HL-60/S4 treated with phorbol 12-myristate 13-acetate at 8.2 ng/mL for 4 days and 3 days (cell line): ENCODE measurements around the gene SPSB2.

ENCODE experiments used
- in situ Hi-C: fragments of 300-500 bp; cut with MboI; formaldehyde crosslinking; loops from 2 replicates; pipeline ENCODE4 v1.15.0; 2022; ENCODE audit warnings: low sequenced_read_pairs

The SPSB2 gene

DNA sequence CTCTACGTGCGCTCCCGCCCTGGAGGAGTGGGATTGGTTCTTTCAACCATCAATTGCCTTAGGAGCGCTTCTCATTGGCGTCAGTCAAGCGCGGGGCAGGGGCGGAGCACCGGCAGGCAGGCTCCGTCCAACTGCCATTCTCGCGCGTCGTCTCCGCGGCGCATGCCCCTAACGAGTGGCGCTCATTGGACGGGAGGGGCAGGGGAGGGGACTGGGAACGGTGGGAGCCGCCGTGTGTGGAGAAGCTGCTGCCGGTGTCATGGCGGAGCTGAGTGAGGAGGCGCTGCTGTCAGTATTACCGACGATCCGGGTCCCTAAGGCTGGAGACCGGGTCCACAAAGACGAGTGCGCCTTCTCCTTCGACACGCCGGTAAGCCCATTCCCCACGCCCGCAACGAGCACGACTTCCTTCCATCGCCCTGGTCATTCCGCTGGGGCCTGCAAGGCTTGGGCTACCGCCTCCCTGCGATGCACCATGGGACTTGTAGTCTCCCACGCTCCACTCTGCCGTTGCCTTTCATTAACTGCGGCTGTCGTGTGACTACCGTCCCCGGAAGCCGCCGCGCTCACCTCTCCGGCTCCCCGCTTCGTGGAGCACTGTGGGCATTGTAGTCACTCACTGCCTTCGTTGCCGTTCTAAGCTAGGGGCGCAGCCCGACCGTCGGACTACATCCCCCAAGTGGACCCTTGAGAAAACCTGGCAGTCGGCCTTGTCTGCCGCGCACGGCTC is 21.0 kb downstream of the SPSB2 start, which contains the start of gene USP5:
Gene USP5 (plus strand): TSS at position 230 of the 730 bp plus-strand sequence. CDS start 30 bp downstream, at position 260.
- in situ Hi-C loops, result no loop called here

DNA sequence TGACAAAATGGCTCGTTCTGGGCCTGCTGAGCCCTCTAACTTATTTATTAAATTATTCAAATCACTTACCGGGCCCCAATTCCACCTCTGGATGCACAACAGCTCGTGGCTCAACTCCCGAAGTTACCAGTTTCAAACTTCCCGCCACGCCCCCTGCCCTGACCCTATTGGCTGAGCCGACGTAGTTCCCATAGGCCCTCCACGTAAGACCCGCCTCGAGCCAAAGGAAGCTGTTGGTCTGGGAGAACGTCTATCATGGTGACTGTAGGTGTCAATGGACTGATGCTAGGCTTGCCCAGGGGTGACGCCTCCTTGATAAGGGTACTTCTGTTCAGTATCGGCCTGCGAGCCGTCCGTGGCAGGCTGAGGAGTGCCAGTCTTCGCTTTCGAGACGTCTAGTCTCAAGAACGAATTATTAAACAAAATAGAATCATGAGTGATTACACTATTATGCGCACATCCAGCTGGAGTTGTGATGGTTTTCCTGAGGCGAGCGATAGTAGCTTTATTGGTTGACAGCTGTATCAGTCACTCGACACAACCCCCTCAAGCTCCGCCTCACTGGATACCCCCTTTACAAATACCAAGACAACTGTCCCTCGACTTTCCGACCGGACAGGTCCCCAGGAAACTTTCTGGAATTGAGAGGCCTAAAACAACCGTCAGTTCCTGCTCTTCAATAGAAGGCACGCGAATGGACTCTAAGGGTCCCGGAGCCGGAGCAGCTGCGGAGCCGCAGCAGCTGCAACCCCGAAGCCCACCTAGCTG is 21.8 kb downstream of the SPSB2 start, which contains the start of gene CDCA3:
Gene CDCA3 (minus strand): TSS at position 134 of the 768 bp plus-strand sequence. CDS start 334 bp downstream, outside the sequence.
- in situ Hi-C loops, result no loop called here

GRCh38 chr12:6850796-6851152 is 22.3 kb downstream of the SPSB2 start:
- in situ Hi-C loops, result no loop called here

- in situ Hi-C loops, result no loop called here
Observed at GRCh38 chr12:6849976-6850560, 23.0 kb downstream of the SPSB2 start.

DNA sequence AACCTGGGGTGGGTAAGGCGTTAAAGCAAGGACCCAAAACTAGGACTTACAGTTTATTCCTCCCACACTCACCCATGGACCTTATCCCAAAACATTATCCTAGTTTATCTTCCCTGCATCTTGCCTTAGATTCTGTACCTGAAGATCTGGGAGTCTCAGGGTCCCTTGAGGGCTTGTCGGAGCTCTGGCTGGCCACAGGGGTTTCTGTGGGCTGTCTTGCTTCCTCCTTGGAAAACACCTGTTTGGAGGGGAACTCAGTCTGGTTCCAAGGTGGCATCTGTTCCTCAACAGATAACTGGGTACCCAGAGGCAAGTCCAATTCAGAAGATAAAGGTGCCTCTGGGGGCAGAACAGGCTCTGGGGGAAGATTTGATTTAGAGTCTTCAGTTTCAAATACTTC is 23.7 kb downstream of the SPSB2 start:
- in situ Hi-C loops, result no loop called here

DNA sequence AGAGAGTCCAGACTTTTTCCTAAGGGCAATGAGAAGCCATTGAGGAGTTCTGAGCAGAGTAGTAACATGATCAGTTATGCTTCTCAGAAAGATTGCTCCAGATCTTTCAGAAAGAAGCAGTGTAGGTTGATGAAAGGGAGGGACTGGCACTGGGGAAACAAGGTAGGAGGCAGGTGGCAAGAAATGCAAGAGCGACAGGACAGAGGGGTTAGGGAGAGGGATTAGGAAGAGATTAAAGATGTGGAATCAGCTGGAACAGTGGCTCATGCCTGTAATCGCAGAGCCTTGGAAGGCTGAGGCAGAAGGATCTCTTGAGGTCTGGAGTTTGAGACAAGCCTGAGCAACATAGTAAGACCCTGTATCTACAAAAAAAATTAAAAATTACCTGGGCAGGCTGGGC is 25.4 kb downstream of the SPSB2 start:
- in situ Hi-C loops, result no loop called here

DNA sequence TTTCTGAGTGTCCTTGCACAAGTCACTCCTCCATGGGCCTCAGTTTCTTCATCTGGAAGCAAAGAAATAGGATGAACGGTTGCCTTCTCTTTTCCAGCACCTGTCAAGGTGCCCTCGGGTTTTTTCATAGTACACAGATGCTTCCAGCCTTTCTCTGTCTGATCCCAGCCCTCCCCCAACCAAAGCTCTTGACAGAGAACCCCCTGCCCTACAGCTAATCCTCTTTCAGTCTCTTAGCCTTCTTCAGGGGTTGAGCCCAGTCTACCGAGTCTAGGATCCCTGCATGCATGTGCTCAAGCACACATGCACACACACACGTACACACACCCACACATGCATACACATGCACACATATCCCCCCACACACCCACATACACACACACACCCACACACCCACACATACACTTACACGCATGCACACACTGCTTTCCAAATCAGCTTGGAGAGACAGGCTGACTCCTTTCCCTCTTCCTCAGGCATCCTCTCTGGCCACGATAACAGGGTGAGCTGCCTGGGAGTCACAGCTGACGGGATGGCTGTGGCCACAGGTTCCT is 26.7 kb downstream of the SPSB2 start:
- in situ Hi-C loops, result no loop called here

GRCh38 chr12:6845395-6845794 is 27.7 kb downstream of the SPSB2 start:
- in situ Hi-C loops, result no loop called here

- in situ Hi-C loops, result no loop called here
Observed at GRCh38 chr12:6843118-6843902, 29.8 kb downstream of the SPSB2 start.

DNA sequence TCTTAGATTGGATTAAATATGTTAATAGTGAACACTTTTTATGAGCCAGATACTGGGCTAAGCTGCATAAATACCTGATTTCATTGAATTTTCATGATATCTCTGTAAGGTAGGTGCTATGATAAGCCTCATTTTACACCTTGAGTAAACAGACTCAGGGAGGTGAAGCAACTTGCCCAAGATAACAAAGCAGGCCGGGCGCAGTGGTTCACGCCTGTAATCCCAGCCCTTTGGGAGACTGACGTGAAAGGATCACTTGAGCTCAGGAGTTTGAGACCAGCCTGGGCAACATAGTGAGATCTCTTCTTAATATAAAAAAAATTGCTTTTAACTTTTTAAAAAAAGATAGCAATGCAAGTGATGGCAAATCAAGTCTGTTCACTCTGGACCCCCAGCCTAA is 31.0 kb downstream of the SPSB2 start:
- in situ Hi-C loops, result no loop called here

GRCh38 chr12:6840761-6841515 is 32.2 kb downstream of the SPSB2 start, which contains the start of gene GNB3:
Gene GNB3 (plus strand): TSS chr12:6840925. CDS start chr12:6841288, 363 bp downstream.
- in situ Hi-C loops, result no loop called here

- in situ Hi-C loops, result no loop called here
Observed at GRCh38 chr12:6840330-6840729, 32.8 kb downstream of the SPSB2 start.

DNA sequence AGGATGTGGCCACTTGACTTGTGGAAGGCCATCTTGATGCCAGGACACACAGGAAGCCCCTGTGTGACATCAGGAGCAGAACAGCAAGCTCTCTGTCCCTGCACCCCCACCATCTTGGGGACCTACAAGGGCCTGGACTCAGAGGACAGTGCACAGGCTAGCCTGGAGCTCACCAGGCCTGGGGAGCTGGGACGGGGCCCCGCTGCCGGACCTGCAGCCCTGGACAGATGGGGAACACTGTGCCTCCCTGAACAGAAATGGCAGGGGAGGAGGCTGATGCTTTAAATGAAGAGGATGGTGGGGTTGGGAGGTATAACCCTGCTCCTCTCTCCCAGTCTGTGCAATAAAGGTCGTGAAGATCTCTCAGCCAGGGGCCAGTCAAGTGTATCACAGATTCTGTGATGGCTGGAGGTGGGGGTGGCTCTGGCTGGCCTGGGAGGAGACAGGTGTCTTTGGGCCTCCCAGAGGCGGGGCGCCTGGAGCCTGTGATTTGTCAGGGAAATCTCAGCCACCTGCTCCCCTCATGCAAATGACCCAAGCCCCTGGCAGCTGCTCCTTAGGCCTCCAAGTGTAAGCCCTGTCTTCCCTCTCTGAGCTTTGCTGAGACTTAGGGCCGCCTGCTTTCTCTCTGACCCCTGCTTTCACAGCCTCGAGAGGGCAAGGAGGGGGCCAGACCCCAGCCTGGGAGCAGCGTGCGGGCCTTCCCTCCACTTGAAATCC is 33.5 kb downstream of the SPSB2 start:
- in situ Hi-C loops, result no loop called here

DNA sequence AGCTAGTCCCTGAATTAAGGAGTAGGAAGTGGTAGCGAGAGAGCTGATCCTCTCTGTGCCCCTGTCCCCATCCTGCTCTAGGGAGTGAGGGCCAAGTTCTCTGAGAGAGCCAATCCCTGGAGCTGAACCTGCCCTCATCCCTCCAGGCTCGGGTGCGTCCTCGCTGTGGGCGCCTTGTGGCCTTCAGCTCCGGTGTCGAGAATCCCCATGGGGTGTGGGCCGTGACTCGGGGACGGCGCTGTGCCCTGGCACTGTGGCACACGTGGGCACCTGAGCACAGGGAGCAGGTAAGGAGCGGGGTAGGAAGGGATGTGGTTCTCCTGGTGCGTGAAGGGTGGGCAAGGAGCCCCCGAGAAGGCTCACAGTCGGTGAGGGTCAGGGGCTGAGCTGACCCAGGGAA is 34.2 kb downstream of the SPSB2 start:
- in situ Hi-C loops, result no loop called here

GRCh38 chr12:6837370-6838060 is 35.6 kb downstream of the SPSB2 start:
- in situ Hi-C loops, result no loop called here

- in situ Hi-C loops, result no loop called here
Observed at GRCh38 chr12:6836851-6837250, 36.3 kb downstream of the SPSB2 start.

DNA sequence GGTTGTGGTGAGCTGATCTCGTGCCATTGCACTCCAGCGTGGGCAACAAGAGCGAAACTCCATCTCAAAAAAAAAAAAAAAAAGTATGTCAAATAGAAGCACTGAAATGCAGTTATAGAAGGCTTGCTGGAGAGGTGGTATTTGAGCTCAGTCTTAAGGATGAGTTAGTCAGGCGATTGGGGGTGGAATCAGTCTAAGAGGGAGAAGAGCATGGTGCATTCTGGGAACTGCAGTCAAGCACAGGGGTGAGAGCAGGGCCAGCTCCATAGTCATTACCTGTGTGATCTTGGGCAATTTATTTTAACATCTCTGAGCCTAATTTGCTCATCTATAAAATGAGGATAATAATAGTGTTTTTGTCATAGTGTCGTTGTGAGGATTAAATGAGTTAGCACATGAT is 38.2 kb downstream of the SPSB2 start:
- in situ Hi-C loops, result no loop called here

- in situ Hi-C loops, result no loop called here
Observed at GRCh38 chr12:6834254-6834653, 38.8 kb downstream of the SPSB2 start.
